EL (cell line): Measurements from ENCODE around the gene KRT77.
"Not testable (repeated sequence)": the region's sequence is repeated elsewhere in the genome, so short reads cannot be mapped to it uniquely, and the experiment has no call there.

ENCODE experiments used
- DNase-seq: peaks from one replicate; pipeline ENCODE4 v3.0.0-alpha.2; 2016

The KRT77 gene

GRCh38 chr12:52721838-52722470 is 18.6 kb upstream of the KRT77 start:
- DNase-seq, result no peak

GRCh38 chr12:52720365-52720886 is 17.1 kb upstream of the KRT77 start:
- peak; percentile 33 for DNase-seq

GRCh38 chr12:52716061-52716460 is 12.7 kb upstream of the KRT77 start:
- no peak for DNase-seq

- DNase-seq, result no peak
Measured at GRCh38 chr12:52715416-52715815, 12.1 kb upstream of the KRT77 start.

- no peak for DNase-seq
Measured at GRCh38 chr12:52714887-52715281, 11.6 kb upstream of the KRT77 start.

GRCh38 chr12:52713960-52714886 is 10.9 kb upstream of the KRT77 start:
- no peak for DNase-seq

GRCh38 chr12:52712122-52712521 is 8.8 kb upstream of the KRT77 start:
- DNase-seq, result not testable (repeated sequence)

GRCh38 chr12:52710730-52711129 is 7.4 kb upstream of the KRT77 start:
- DNase-seq, result no peak

- DNase-seq, result no peak
Measured at GRCh38 chr12:52708010-52708409, 4.7 kb upstream of the KRT77 start.

GRCh38 chr12:52704464-52704863 is 1.1 kb upstream of the KRT77 start:
- no peak for DNase-seq

- no peak for DNase-seq
Measured at GRCh38 chr12:52703878-52704277, 554 bp upstream of the KRT77 start.

- DNase-seq, result no peak
Measured at GRCh38 chr12:52702338-52702737, 986 bp downstream of the KRT77 start.

- no peak for DNase-seq
Measured at GRCh38 chr12:52701281-52701680, 2.0 kb downstream of the KRT77 start.

- DNase-seq, result no peak
Measured at GRCh38 chr12:52699960-52700359, 3.4 kb downstream of the KRT77 start.

- no peak for DNase-seq
Measured at GRCh38 chr12:52699373-52699772, 4.0 kb downstream of the KRT77 start.

GRCh38 chr12:52698651-52699340 is 4.5 kb downstream of the KRT77 start:
- no peak for DNase-seq

- no peak for DNase-seq
Measured at GRCh38 chr12:52697058-52697582, 6.2 kb downstream of the KRT77 start.

GRCh38 chr12:52696588-52696987 is 6.7 kb downstream of the KRT77 start:
- DNase-seq, result no peak

- DNase-seq, result no peak
Measured at GRCh38 chr12:52695039-52695438, 8.3 kb downstream of the KRT77 start.

- DNase-seq, result no peak
Measured at GRCh38 chr12:52694151-52694550, 9.2 kb downstream of the KRT77 start.

- DNase-seq, result no peak
Measured at GRCh38 chr12:52693261-52693660, 10.1 kb downstream of the KRT77 start.

GRCh38 chr12:52692254-52692653 is 11.1 kb downstream of the KRT77 start:
- no peak for DNase-seq

GRCh38 chr12:52691841-52692150 is 11.5 kb downstream of the KRT77 start:
- DNase-seq, result no peak
